Calu3 (cell line): Measurements from ENCODE around the gene USP5. TPM values are rescaled to one million over a fixed set of nuclear protein-coding genes. Genes with fewer than 3 reads are reported as not detected.
"Not testable (repeated sequence)": the region's sequence is repeated elsewhere in the genome, so short reads cannot be mapped to it uniquely, and the experiment has no call there.

Experiments used
- BruUV-seq: library from RNA; stranded (reverse); fragments of 400-500 nt; replicated peaks from 2 replicates; lab custom pipeline; 2021; lab: Mats Ljungman, UMichigan
- CTCF ChIA-PET: fragments of 300-600 bp; sonication (Branson Sonifier 250); formaldehyde crosslinking; loops from one replicate; lab custom pipeline; 2022; ENCODE audit warnings: antibody characterized with exemption; lab: Charles Lee
- DNase-seq: peaks from one replicate; pipeline ENCODE4 v3.0.0; 2022
- H3K27ac Mint-ChIP-seq: one replicate; pipeline ENCODE4 v1.8.0; 2022; ENCODE audit warnings: mixed read lengths; ENCODE audit not compliant: unreplicated experiment
- H3K27me3 Mint-ChIP-seq: one replicate; pipeline ENCODE4 v1.8.0; 2022; ENCODE audit warnings: mixed read lengths; ENCODE audit not compliant: unreplicated experiment
- H3K36me3 Mint-ChIP-seq: one replicate; pipeline ENCODE4 v1.8.0; 2022; ENCODE audit warnings: mild to moderate bottlenecking, moderate library complexity, mixed read lengths; ENCODE audit not compliant: insufficient read depth, unreplicated experiment
- H3K4me1 Mint-ChIP-seq: one replicate; pipeline ENCODE4 v1.8.0; 2022; ENCODE audit warnings: mild to moderate bottlenecking, low read depth, mixed read lengths; ENCODE audit not compliant: unreplicated experiment
- H3K4me3 Mint-ChIP-seq: one replicate; pipeline ENCODE4 v1.8.0; 2022; ENCODE audit warnings: mild to moderate bottlenecking, low read depth, moderate library complexity, mixed read lengths; ENCODE audit not compliant: unreplicated experiment
- H3K9me3 Mint-ChIP-seq: one replicate; pipeline ENCODE4 v1.8.0; 2022; ENCODE audit warnings: low read depth, mixed read lengths; ENCODE audit not compliant: unreplicated experiment
- CTCF ChIP-seq: fragments of 200-600 bp; IDR thresholded peaks from one replicate; pipeline ENCODE4 v1.8.0; 2022; ENCODE audit warnings: antibody characterized with exemption; ENCODE audit not compliant: unreplicated experiment
- intact Hi-C: fragments of 100-400 bp; cut with micrococcal nuclease; formaldehyde crosslinking; loops from one replicate; pipeline ENCODE4 v1.10.0; 2022; ENCODE audit not compliant: unreplicated experiment
- total RNA-seq: library from RNA; stranded (reverse); gene quantifications from 2 replicates; pipeline ENCODE4 v1.2.3, GENCODE V29; 2022

Gene USP5
- total RNA-seq, 1 experiment from 2014 or later, result 128 TPM

GRCh38 chr12:6873094-6874014, 21.4 kb downstream of the USP5 start, which contains the start of gene SPSB2:
SPSB2 (minus strand) TSS chr12:6873303; CDS start chr12:6872901, 402 bp downstream.
- no peaks in the 10 kb centered on the region for H3K9me3 Mint-ChIP-seq
- intact Hi-C loops, result no loop called here
- DNase-seq, result peak; percentile 99
- H3K4me3 Mint-ChIP-seq, result peak within 1 kb of the TSS; percentile 99
- BruUV-seq, result no TSS peak
- TF ChIP-seq CTCF, result no peak
- peak within 1 kb of the TSS; percentile 89 for H3K27ac Mint-ChIP-seq
- peaks cover 63% of the 10 kb centered on the region for H3K36me3 Mint-ChIP-seq
- no peaks in the 10 kb centered on the region for H3K27me3 Mint-ChIP-seq
- H3K4me1 Mint-ChIP-seq, result peaks cover 41% of the 10 kb centered on the region
- CTCF ChIA-PET, result interaction anchor here (0.9 to 3.1 kb wide), 12 partner anchors 8 to 132 kb away, joined by 3 to 31 read pairs (median 10); partner anchors contain the start of genes C12orf57, CDCA3, LRRC23 and RNU7-1

GRCh38 chr12:6874015-6874368, 22.0 kb downstream of the USP5 start:
- H3K27me3 Mint-ChIP-seq, H3K9me3 Mint-ChIP-seq, intact Hi-C loops, DNase-seq, BruUV-seq: not testable (repeated sequence)
- CTCF ChIA-PET, result interaction anchor here (0.5 to 0.9 kb wide), 2 partner anchors 91 to 131 kb away, joined by 3 read pairs; no protein-coding TSS in a partner anchor
- H3K4me3 Mint-ChIP-seq, result peak overlapping the region; percentile 99
- peak overlapping the region; percentile 89 for H3K27ac Mint-ChIP-seq
- peaks cover 56% of the 10 kb centered on the region for H3K36me3 Mint-ChIP-seq
- peaks cover 34% of the 10 kb centered on the region for H3K4me1 Mint-ChIP-seq

DNA sequence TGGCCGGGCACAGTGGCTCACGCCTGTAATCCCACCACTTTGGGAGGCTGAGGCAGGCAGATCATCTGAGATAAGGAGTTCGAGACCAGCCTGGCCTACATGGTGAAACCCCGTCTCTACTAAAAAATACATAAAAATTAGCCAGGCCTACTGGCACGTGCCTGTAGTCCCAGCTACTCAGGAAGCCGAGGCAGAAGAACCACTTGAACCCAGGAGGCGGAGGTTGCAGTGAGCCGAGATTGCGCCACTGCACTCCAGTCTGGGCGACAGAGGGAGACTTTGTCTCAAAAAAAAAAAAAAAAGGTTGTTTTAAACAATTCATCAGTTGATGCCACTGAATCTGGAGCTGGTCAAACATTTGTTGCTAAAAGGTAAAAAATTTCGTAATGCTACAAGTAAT, 27.9 kb downstream of the USP5 start:
- intact Hi-C loops, H3K4me3 Mint-ChIP-seq, H3K36me3 Mint-ChIP-seq, BruUV-seq, H3K27me3 Mint-ChIP-seq, H3K4me1 Mint-ChIP-seq, H3K9me3 Mint-ChIP-seq, H3K27ac Mint-ChIP-seq, DNase-seq: not testable (repeated sequence)
- CTCF ChIA-PET, result interaction anchor here (0.6 to 2.0 kb wide), 4 partner anchors 8 to 309 kb away, joined by 3 to 11 read pairs (median 6); no protein-coding TSS in a partner anchor

- BruUV-seq, result no TSS peak
- Mint-ChIP-seq H3K36me3 (no peaks in the 10 kb centered on the region), H3K27me3 (no peaks in the 10 kb centered on the region), H3K4me1 (peaks cover 23% of the 10 kb centered on the region), H3K4me3 (no peak overlapping the region), H3K27ac (no peak overlapping the region), H3K9me3 (no peaks in the 10 kb centered on the region)
- CTCF ChIA-PET, result no interaction called here
- TF ChIP-seq CTCF, result no peak
- no peak for DNase-seq
- intact Hi-C loops, result no loop called here
These were observed 31.3 kb downstream of the USP5 start for GRCh38 chr12:6883252-6883651.

- H3K9me3 Mint-ChIP-seq, result no peaks in the 10 kb centered on the region
- H3K27ac Mint-ChIP-seq, result no peak overlapping the region
- no peak overlapping the region for H3K4me3 Mint-ChIP-seq
- no peaks in the 10 kb centered on the region for H3K27me3 Mint-ChIP-seq
- no peak for DNase-seq
- TF ChIP-seq CTCF, result no peak
- peaks cover 23% of the 10 kb centered on the region for H3K4me1 Mint-ChIP-seq
- CTCF ChIA-PET, result no interaction called here
- BruUV-seq, result no TSS peak
- intact Hi-C loops, result no loop called here
- H3K36me3 Mint-ChIP-seq, result no peaks in the 10 kb centered on the region
These were observed 31.7 kb downstream of the USP5 start for GRCh38 chr12:6883683-6884082.
